DND-41 (cell line): Measurements from ENCODE around the gene NRCAM.

Experiments
- ATAC-seq: fragments of 200-7000 bp; cut with Tn5 transposase; 3 replicates; pipeline ENCODE4 v1.9.1; 2021; ENCODE audit warnings: low read depth; ENCODE audit not compliant: insufficient read depth
- DNase-seq: peaks from one replicate; pipeline ENCODE4 v3.0.0-alpha.2; 2020
- H2AFZ ChIP-seq: 2 replicates; pipeline ENCODE4 v1.6.0; 2012; ENCODE audit warnings: low read depth, low read length
- H3K27ac ChIP-seq: 2 replicates; pipeline ENCODE4 v1.5.1; 2012; ENCODE audit warnings: low read length, inconsistent platforms
- H3K27me3 ChIP-seq: fragments of 200-600 bp; sonication (generic); 2 replicates; pipeline ENCODE4 v1.6.0; 2012; ENCODE audit warnings: low read length, mild to moderate bottlenecking, inconsistent platforms; ENCODE audit not compliant: insufficient read depth, poor library complexity
- H3K36me3 ChIP-seq: 2 replicates; pipeline ENCODE4 v1.5.1; 2012; ENCODE audit warnings: low read length, inconsistent platforms; ENCODE audit not compliant: insufficient read depth
- H3K4me1 ChIP-seq: 2 replicates; pipeline ENCODE4 v1.5.1; 2012; ENCODE audit warnings: mild to moderate bottlenecking, low read length; ENCODE audit not compliant: insufficient read depth
- H3K4me2 ChIP-seq: 2 replicates; pipeline ENCODE4 v1.6.0; 2012; ENCODE audit warnings: mild to moderate bottlenecking, moderate library complexity, low read length, inconsistent platforms; ENCODE audit not compliant: insufficient read depth
- H3K4me3 ChIP-seq, 2 experiments: fragments of 200-600 bp in 1 of 2; shearing (Covaris generic) in 1 of 2; 2 replicates each; pipeline ENCODE4 v1.5.1; 2012 to 2016; ENCODE audit warnings: inconsistent platforms in 2 of 2, low read length in 2 of 2, mild to moderate bottlenecking in 2 of 2, low read depth in 1 of 2, moderate library complexity in 1 of 2
- H3K79me2 ChIP-seq: 2 replicates; pipeline ENCODE4 v1.6.0; 2012; ENCODE audit warnings: low read length, inconsistent platforms; ENCODE audit not compliant: insufficient read depth
- H3K9ac ChIP-seq: 2 replicates; pipeline ENCODE4 v1.6.0; 2012; ENCODE audit warnings: low read depth, mild to moderate bottlenecking, inconsistent platforms, low read length, moderate library complexity
- H3K9me3 ChIP-seq: 2 replicates; pipeline ENCODE4 v1.5.1; 2012; ENCODE audit warnings: low read length, moderate library complexity, mild to moderate bottlenecking, inconsistent platforms; ENCODE audit not compliant: insufficient read depth, severe bottlenecking
- H4K20me1 ChIP-seq: 2 replicates; pipeline ENCODE4 v1.6.0; 2012; ENCODE audit warnings: low read length; ENCODE audit not compliant: insufficient read depth
- EZH2 ChIP-seq: IDR thresholded peaks from 3 replicates; pipeline ENCODE4 v1.6.1; 2012; ENCODE audit warnings: borderline replicate concordance, low read depth, mild to moderate bottlenecking, moderate library complexity, low read length, inconsistent platforms; ENCODE audit not compliant: severe bottlenecking
- TF ChIP-seq, protein P1 (sequence below): IDR thresholded peaks from 2 replicates; pipeline ENCODE4 v1.5.1; 2012; ENCODE audit warnings: borderline replicate concordance, low read length, moderate library complexity, mild to moderate bottlenecking; ENCODE audit not compliant: poor library complexity, severe bottlenecking; ENCODE audit errors: extremely low read depth

NRCAM gene

DNA sequence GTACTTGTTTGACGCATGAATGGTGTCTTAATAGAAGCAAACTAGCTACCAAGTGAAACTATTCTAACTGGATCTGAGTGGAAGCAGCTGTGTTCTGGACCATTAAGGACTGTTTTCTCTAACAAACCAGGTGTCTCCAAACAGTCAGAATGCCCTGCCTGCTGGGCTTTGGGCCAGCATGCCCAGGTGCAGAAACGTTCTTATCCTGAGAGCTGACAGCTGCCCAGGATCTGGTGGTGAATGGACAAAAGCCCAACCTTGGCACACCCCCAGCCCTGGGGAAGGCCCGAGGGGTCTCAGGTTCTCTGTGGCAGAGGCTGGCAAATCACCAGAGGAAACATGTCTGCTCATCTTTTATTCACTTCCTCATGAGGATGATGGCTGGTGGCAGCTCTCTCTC is 277.8 kb downstream of the NRCAM start:
- H3K9me3 ChIP-seq = no peaks in the 10 kb centered on the region
- ATAC-seq (no peak), DNase-seq (no peak)
- no peaks in the 10 kb centered on the region for H3K79me2 ChIP-seq
- H4K20me1 ChIP-seq = no peaks in the 10 kb centered on the region
- H3K4me2 ChIP-seq = no peak overlapping the region
- H3K4me1 ChIP-seq = no peaks in the 10 kb centered on the region
- H2AFZ ChIP-seq = no peak overlapping the region
- TF ChIP-seq, protein P1, sequence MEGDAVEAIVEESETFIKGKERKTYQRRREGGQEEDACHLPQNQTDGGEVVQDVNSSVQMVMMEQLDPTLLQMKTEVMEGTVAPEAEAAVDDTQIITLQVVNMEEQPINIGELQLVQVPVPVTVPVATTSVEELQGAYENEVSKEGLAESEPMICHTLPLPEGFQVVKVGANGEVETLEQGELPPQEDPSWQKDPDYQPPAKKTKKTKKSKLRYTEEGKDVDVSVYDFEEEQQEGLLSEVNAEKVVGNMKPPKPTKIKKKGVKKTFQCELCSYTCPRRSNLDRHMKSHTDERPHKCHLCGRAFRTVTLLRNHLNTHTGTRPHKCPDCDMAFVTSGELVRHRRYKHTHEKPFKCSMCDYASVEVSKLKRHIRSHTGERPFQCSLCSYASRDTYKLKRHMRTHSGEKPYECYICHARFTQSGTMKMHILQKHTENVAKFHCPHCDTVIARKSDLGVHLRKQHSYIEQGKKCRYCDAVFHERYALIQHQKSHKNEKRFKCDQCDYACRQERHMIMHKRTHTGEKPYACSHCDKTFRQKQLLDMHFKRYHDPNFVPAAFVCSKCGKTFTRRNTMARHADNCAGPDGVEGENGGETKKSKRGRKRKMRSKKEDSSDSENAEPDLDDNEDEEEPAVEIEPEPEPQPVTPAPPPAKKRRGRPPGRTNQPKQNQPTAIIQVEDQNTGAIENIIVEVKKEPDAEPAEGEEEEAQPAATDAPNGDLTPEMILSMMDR = no peak
- TF ChIP-seq EZH2 = no peak
- H3K4me3 ChIP-seq = no peak overlapping the region
- no peaks in the 10 kb centered on the region for H3K36me3 ChIP-seq
- no peak overlapping the region for H3K27ac ChIP-seq
- no peak overlapping the region for H3K9ac ChIP-seq
- H3K27me3 ChIP-seq = peaks cover 4% of the 10 kb centered on the region

DNA sequence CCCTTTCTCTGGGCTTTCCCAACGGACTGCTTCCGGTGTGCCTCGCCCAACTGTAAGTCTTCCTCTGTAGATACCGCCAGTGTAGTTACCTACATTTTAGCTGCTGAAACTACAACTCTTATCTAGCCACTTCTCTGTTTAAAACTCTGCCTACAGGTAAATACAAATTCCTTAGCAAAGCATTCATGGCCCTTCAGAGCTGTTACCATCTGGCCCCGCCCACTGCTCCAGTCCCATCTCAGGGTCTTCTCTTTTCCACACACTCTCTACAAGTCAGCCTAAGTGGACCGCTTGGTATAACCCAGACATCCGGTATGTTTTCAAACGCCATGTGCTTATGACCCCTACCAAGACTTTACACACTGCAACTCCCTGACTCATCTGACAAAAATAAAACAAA is 285.1 kb downstream of the NRCAM start:
- Histone ChIP-seq H3K36me3 (no peaks in the 10 kb centered on the region), H3K4me2 (no peak overlapping the region), H3K9me3 (no peaks in the 10 kb centered on the region), H3K9ac (no peak overlapping the region), H4K20me1 (no peaks in the 10 kb centered on the region), H3K4me3 (no peak overlapping the region), H2AFZ (no peak overlapping the region), H3K79me2 (no peaks in the 10 kb centered on the region), H3K27ac (no peak overlapping the region), H3K4me1 (no peaks in the 10 kb centered on the region), H3K27me3 (peaks cover 4% of the 10 kb centered on the region)
- ATAC-seq (no peak), DNase-seq (no peak)
- TF ChIP-seq, protein P1 = no peak
- TF ChIP-seq EZH2 = no peak

DNA sequence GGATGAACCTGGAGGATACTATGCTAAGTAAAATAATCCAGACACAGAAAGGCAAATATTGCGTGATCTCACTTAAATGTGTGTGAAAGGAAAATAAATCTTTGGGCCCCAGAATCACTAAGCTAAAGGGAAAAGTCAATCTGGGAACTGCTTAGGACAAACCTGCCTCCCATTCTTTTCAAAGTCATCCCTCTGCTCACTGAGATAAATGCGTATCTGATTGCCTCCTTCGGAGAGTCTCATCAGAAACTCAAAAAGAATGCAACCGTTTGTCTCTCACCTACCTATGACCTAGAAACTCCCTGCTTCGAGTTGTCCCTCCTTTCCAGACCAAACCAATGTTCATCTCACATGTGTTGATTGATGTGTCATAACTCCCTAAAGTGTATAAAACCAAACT is 286.0 kb downstream of the NRCAM start:
- TF ChIP-seq, protein P1 = no peak
- no peak for TF ChIP-seq EZH2
- H2AFZ ChIP-seq = no peak overlapping the region
- no peak overlapping the region for H3K27ac ChIP-seq
- no peaks in the 10 kb centered on the region for H3K9me3 ChIP-seq
- no peak overlapping the region for H3K9ac ChIP-seq
- H3K79me2 ChIP-seq = no peaks in the 10 kb centered on the region
- H4K20me1 ChIP-seq = no peaks in the 10 kb centered on the region
- H3K4me1 ChIP-seq = no peaks in the 10 kb centered on the region
- DNase-seq (no peak), ATAC-seq (no peak)
- H3K4me2 ChIP-seq = no peak overlapping the region
- H3K27me3 ChIP-seq = peaks cover 4% of the 10 kb centered on the region
- H3K4me3 ChIP-seq = no peak overlapping the region
- no peaks in the 10 kb centered on the region for H3K36me3 ChIP-seq

DNA sequence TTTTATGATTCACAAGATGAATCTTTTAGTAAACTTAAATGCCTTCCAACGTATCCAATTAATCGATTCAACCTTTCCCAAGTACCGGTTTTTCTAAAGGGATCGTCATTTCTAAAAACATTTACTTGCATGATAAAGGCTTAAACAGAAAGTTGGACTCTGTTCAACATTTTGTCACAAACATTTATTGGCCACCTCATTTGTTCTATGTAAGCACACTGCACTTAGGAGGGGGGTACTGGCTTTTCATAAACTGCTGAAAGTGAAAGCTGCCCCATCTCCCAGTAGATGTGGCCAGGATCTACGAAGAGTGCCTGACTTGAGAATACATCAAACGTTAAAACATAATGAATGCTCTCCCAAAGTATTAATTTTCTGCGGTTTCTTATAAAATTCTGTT is 288.8 kb downstream of the NRCAM start:
- TF ChIP-seq, protein P1 = no peak
- TF ChIP-seq EZH2 = no peak
- DNase-seq (no peak), ATAC-seq (no peak)
- Histone ChIP-seq H3K27ac (no peak overlapping the region), H3K9me3 (no peaks in the 10 kb centered on the region), H2AFZ (no peak overlapping the region), H3K4me3 (no peak overlapping the region), H4K20me1 (no peaks in the 10 kb centered on the region), H3K36me3 (no peaks in the 10 kb centered on the region), H3K27me3 (no peaks in the 10 kb centered on the region), H3K9ac (no peak overlapping the region), H3K4me1 (no peaks in the 10 kb centered on the region), H3K79me2 (no peaks in the 10 kb centered on the region), H3K4me2 (no peak overlapping the region)
